ENCODE measurements around the gene CSNK2A2.

CSNK2A2 gene

GRCh38 chr16:58119509-58119845, 78.4 kb downstream of the CSNK2A2 start:
- H3K27me3 ChIP-seq (ENCODE audit: control insufficient read depth in 1 of 2, insufficient read depth in 2 of 2, low read length in 2 of 2): no peaks in the 10 kb centered on the region
- peak overlapping the region; percentile 8 for H3K9ac ChIP-seq (ENCODE audit: low read length)
- peaks cover 64% of the 10 kb centered on the region for H3K4me1 ChIP-seq (ENCODE audit: insufficient read depth, low read length)

GRCh38 chr16:58118801-58119508, 79.0 kb downstream of the CSNK2A2 start:
- Histone ChIP-seq H3K27me3 (ENCODE audit: control insufficient read depth in 1 of 2, insufficient read depth in 2 of 2, low read length in 2 of 2) (no peaks in the 10 kb centered on the region), H3K36me3 (ENCODE audit: insufficient read depth, low read length) (peaks cover 24% of the 10 kb centered on the region), H3K9me3 (ENCODE audit: low read length) (no peaks in the 10 kb centered on the region), H3K9ac (ENCODE audit: low read length) (peak overlapping the region; percentile 8), H3K4me3 (ENCODE audit: low read depth in 1 of 2, low read length in 2 of 2) (peak overlapping the region in 1 of 2 donors; percentile 12), H3K4me1 (ENCODE audit: insufficient read depth, low read length) (peaks cover 59% of the 10 kb centered on the region), H3K27ac (ENCODE audit: low read depth, low read length) (peak overlapping the region; percentile 43)

More at GRCh38 chr16:58119509-58119845, 78.4 kb downstream of the CSNK2A2 start:
- H3K27ac ChIP-seq (ENCODE audit: low read depth, low read length): no peak overlapping the region
- H3K4me3 ChIP-seq (ENCODE audit: low read depth in 1 of 2, low read length in 2 of 2): peak overlapping the region in 1 of 2 donors; percentile 12
- H3K36me3 ChIP-seq (ENCODE audit: insufficient read depth, low read length): peaks cover 22% of the 10 kb centered on the region
- no peaks in the 10 kb centered on the region for H3K9me3 ChIP-seq (ENCODE audit: low read length)

GRCh38 chr16:58116529-58116928, 81.4 kb downstream of the CSNK2A2 start:
- H3K27ac ChIP-seq (ENCODE audit: low read depth, low read length): no peak overlapping the region
- H3K4me1 ChIP-seq (ENCODE audit: insufficient read depth, low read length): peaks cover 48% of the 10 kb centered on the region
- no peak overlapping the region for H3K9ac ChIP-seq (ENCODE audit: low read length)
- no peaks in the 10 kb centered on the region for H3K9me3 ChIP-seq (ENCODE audit: low read length)
- no peak overlapping the region for H3K4me3 ChIP-seq (ENCODE audit: low read depth in 1 of 2, low read length in 2 of 2)
- no peaks in the 10 kb centered on the region for H3K27me3 ChIP-seq (ENCODE audit: control insufficient read depth in 1 of 2, insufficient read depth in 2 of 2, low read length in 2 of 2)
- peaks cover 34% of the 10 kb centered on the region for H3K36me3 ChIP-seq (ENCODE audit: insufficient read depth, low read length)

- Histone ChIP-seq H3K36me3 (ENCODE audit: insufficient read depth, low read length) (peaks cover 34% of the 10 kb centered on the region), H3K4me3 (ENCODE audit: low read depth in 1 of 2, low read length in 2 of 2) (no peak overlapping the region), H3K9ac (ENCODE audit: low read length) (no peak overlapping the region), H3K27ac (ENCODE audit: low read depth, low read length) (peak overlapping the region; percentile 8), H3K27me3 (ENCODE audit: control insufficient read depth in 1 of 2, insufficient read depth in 2 of 2, low read length in 2 of 2) (no peaks in the 10 kb centered on the region), H3K4me1 (ENCODE audit: insufficient read depth, low read length) (peaks cover 44% of the 10 kb centered on the region), H3K9me3 (ENCODE audit: low read length) (no peaks in the 10 kb centered on the region)
Observed at GRCh38 chr16:58116081-58116480, 81.8 kb downstream of the CSNK2A2 start.

GRCh38 chr16:58114827-58115825, 82.8 kb downstream of the CSNK2A2 start:
- Histone ChIP-seq H3K27ac (ENCODE audit: low read depth, low read length) (peak overlapping the region; percentile 8), H3K9me3 (ENCODE audit: low read length) (no peaks in the 10 kb centered on the region), H3K27me3 (ENCODE audit: control insufficient read depth in 1 of 2, insufficient read depth in 2 of 2, low read length in 2 of 2) (no peaks in the 10 kb centered on the region), H3K4me1 (ENCODE audit: insufficient read depth, low read length) (peaks cover 34% of the 10 kb centered on the region), H3K9ac (ENCODE audit: low read length) (no peak overlapping the region), H3K36me3 (ENCODE audit: insufficient read depth, low read length) (peaks cover 34% of the 10 kb centered on the region), H3K4me3 (ENCODE audit: low read depth in 1 of 2, low read length in 2 of 2) (no peak overlapping the region)

GRCh38 chr16:58111302-58111627, 86.6 kb downstream of the CSNK2A2 start:
- no peak overlapping the region for H3K27ac ChIP-seq (ENCODE audit: low read depth, low read length)
- no peaks in the 10 kb centered on the region for H3K27me3 ChIP-seq (ENCODE audit: control insufficient read depth in 1 of 2, insufficient read depth in 2 of 2, low read length in 2 of 2)

GRCh38 chr16:58110571-58111301, 87.2 kb downstream of the CSNK2A2 start:
- Histone ChIP-seq H3K27me3 (ENCODE audit: control insufficient read depth in 1 of 2, insufficient read depth in 2 of 2, low read length in 2 of 2) (no peaks in the 10 kb centered on the region), H3K4me3 (ENCODE audit: low read depth in 1 of 2, low read length in 2 of 2) (no peak overlapping the region), H3K27ac (ENCODE audit: low read depth, low read length) (no peak overlapping the region), H3K9me3 (ENCODE audit: low read length) (no peaks in the 10 kb centered on the region), H3K9ac (ENCODE audit: low read length) (no peak overlapping the region), H3K4me1 (ENCODE audit: insufficient read depth, low read length) (peaks cover 3% of the 10 kb centered on the region), H3K36me3 (ENCODE audit: insufficient read depth, low read length) (peaks cover 24% of the 10 kb centered on the region)

More at GRCh38 chr16:58111302-58111627, 86.6 kb downstream of the CSNK2A2 start:
- no peak overlapping the region for H3K4me3 ChIP-seq (ENCODE audit: low read depth in 1 of 2, low read length in 2 of 2)
- H3K36me3 ChIP-seq (ENCODE audit: insufficient read depth, low read length): peaks cover 30% of the 10 kb centered on the region
- no peak overlapping the region for H3K9ac ChIP-seq (ENCODE audit: low read length)
- H3K4me1 ChIP-seq (ENCODE audit: insufficient read depth, low read length): peaks cover 8% of the 10 kb centered on the region
- H3K9me3 ChIP-seq (ENCODE audit: low read length): no peaks in the 10 kb centered on the region

- no peaks in the 10 kb centered on the region for H3K9me3 ChIP-seq (ENCODE audit: low read length)
- H3K4me3 ChIP-seq (ENCODE audit: low read depth in 1 of 2, low read length in 2 of 2): no peak overlapping the region
- no peak overlapping the region for H3K27ac ChIP-seq (ENCODE audit: low read depth, low read length)
- H3K9ac ChIP-seq (ENCODE audit: low read length): no peak overlapping the region
- no peaks in the 10 kb centered on the region for H3K4me1 ChIP-seq (ENCODE audit: insufficient read depth, low read length)
- peaks cover 16% of the 10 kb centered on the region for H3K36me3 ChIP-seq (ENCODE audit: insufficient read depth, low read length)
- no peaks in the 10 kb centered on the region for H3K27me3 ChIP-seq (ENCODE audit: control insufficient read depth in 1 of 2, insufficient read depth in 2 of 2, low read length in 2 of 2)
Observed at GRCh38 chr16:58109881-58110280, 88.0 kb downstream of the CSNK2A2 start.

- Histone ChIP-seq H3K9me3 (ENCODE audit: low read length) (no peaks in the 10 kb centered on the region), H3K36me3 (ENCODE audit: insufficient read depth, low read length) (peaks cover 10% of the 10 kb centered on the region), H3K27ac (ENCODE audit: low read depth, low read length) (no peak overlapping the region), H3K4me3 (ENCODE audit: low read depth in 1 of 2, low read length in 2 of 2) (no peak overlapping the region), H3K27me3 (ENCODE audit: control insufficient read depth in 1 of 2, insufficient read depth in 2 of 2, low read length in 2 of 2) (no peaks in the 10 kb centered on the region), H3K4me1 (ENCODE audit: insufficient read depth, low read length) (no peaks in the 10 kb centered on the region), H3K9ac (ENCODE audit: low read length) (no peak overlapping the region)
Observed at GRCh38 chr16:58109330-58109729, 88.6 kb downstream of the CSNK2A2 start.
